Measurements from ENCODE around the gene FUT3.

GRCh38 chr19:5844456-5845433, 6.5 kb downstream of the FUT3 start:
- TF ChIP-seq FOXJ3 (CRISPR knock-in tag; IDR thresholded peaks at IDR 0.05) = no peak
- no peak for TF ChIP-seq CHD2 (IDR thresholded peaks at IDR 0.05; ENCODE audit: low read length, partially characterized antibody)
- TF ChIP-seq, protein P1, sequence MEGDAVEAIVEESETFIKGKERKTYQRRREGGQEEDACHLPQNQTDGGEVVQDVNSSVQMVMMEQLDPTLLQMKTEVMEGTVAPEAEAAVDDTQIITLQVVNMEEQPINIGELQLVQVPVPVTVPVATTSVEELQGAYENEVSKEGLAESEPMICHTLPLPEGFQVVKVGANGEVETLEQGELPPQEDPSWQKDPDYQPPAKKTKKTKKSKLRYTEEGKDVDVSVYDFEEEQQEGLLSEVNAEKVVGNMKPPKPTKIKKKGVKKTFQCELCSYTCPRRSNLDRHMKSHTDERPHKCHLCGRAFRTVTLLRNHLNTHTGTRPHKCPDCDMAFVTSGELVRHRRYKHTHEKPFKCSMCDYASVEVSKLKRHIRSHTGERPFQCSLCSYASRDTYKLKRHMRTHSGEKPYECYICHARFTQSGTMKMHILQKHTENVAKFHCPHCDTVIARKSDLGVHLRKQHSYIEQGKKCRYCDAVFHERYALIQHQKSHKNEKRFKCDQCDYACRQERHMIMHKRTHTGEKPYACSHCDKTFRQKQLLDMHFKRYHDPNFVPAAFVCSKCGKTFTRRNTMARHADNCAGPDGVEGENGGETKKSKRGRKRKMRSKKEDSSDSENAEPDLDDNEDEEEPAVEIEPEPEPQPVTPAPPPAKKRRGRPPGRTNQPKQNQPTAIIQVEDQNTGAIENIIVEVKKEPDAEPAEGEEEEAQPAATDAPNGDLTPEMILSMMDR (IDR thresholded peaks at IDR 0.05) = no peak
- TF ChIP-seq GABPA (IDR thresholded peaks at IDR 0.05; ENCODE audit: low read depth) = no peak
- no peak for TF ChIP-seq EZH2phosphoT487 (IDR thresholded peaks at IDR 0.05; ENCODE audit: borderline replicate concordance, low read depth)
- TF ChIP-seq RCOR1 (IDR thresholded peaks at IDR 0.05; ENCODE audit: low read length) = no peak
- TF ChIP-seq EP300 (IDR thresholded peaks at IDR 0.05; ENCODE audit: borderline replicate concordance in 1 of 2, low read depth in 1 of 2, low read length in 1 of 2) = no peak
- no peak for TF ChIP-seq YY1 (IDR thresholded peaks at IDR 0.05; ENCODE audit: low read depth)
- TF ChIP-seq PBX3 (IDR thresholded peaks at IDR 0.05) = no peak
- no peak for TF ChIP-seq RFX5 (IDR thresholded peaks at IDR 0.05; ENCODE audit: low read length)
